Measurements from ENCODE around the gene MTMR3. TPM values are rescaled to one million over a fixed set of nuclear protein-coding genes. Genes with fewer than 3 reads are reported as not detected.
"Not testable (repeated sequence)": the region's sequence is repeated elsewhere in the genome, so short reads cannot be mapped to it uniquely, and the experiment has no call there.

The MTMR3 gene
- total RNA-seq, result 10 to 100 TPM; 37.8 to 40.7 TPM

DNA sequence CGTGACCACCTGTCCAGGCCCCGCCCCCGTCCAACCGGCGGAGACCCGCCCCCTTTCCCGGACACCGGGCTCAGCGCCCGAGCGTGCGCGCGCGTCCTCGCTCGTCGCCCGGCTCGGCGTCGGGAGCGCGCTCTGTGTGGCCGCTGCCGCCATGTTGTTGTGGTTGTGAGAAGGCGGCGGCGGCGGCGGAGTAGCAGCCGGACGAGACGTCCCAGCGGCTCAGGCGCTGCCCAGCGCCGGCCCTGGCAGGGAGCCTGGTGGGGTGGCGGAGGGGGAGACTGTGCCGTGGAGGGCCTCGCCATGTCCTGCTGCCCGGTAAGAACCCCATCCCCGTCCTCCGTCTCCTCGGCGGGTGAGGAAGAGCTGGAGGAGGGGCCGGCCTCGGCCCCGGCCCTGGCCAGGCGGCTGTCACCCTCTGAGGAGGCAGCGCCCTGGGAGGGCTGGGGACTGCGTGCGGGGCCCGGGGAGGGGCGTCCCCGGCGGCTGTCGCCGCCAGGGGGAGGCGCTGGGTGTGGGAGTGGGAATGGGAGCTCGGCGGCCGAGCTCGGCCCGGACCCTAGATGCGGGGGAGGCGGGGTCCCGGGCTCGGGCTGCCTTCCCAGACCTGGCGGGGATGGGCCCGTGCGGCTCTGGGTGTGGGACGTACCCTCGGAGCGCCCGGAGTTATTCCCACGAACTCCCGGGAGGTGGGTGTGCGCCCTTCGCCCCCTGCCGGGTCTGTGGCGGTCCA is at the start of gene MTMR3:
MTMR3 (plus strand) TSS at position 130 of the 730 bp plus-strand sequence. CDS start 87,886 bp downstream, outside the sequence.
- Mint-ChIP-seq H3K27ac (peak within 1 kb of the TSS; percentile 91), H3K9me3 (no peaks in the 10 kb centered on the region), H3K4me3 (peak within 1 kb of the TSS; percentile 91 to 92), H3K36me3 (ENCODE audit: insufficient read depth in 2 of 2) (peaks cover 0 to 2% of the 10 kb centered on the region in 2 donors), H3K4me1 (ENCODE audit: low read depth) (no peaks in the 10 kb centered on the region), H3K27me3 (ENCODE audit: low read depth) (no peaks in the 10 kb centered on the region)
- peak; percentile 95 to 99 for DNase-seq
- peak; percentile 90 for ATAC-seq (replicated peaks in 1 of 2)

DNA sequence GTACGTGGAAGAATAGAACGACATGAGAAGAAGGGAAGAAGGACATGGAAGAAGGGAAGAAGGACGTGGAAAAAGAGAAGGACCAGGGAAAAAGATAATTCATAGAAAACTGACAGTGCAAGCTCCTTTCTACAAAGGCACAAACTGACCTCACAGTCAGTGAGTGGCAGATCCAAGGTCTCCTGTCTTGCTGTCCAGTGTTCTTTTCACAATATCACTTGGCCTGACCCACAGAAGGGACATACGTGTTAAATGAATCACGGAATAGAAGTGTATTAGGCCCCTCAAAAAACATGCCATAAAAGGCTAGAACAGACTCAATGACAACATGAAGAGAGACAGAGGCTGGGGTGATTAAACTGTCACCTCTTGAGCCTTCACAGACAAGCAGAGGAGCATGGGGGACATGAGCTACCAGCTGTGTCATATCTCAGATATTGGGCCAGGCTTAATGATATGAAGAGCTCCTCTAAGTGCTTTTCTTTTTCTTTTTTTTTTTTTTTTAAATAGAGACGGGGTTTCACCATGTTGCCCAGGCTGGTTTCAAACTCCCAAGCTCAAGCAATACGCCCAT is 49.5 kb upstream of the MTMR3 start:
- H3K9me3 Mint-ChIP-seq, result no peaks in the 10 kb centered on the region
- H3K27ac Mint-ChIP-seq, result no peak overlapping the region

GRCh38 chr22:29834046-29834445 is 48.9 kb upstream of the MTMR3 start:
- peaks cover 34% of the 10 kb centered on the region for H3K4me1 Mint-ChIP-seq (ENCODE audit: low read depth)
- DNase-seq (no peak), ATAC-seq (replicated peaks in 1 of 2) (no peak)
- H3K36me3 Mint-ChIP-seq (ENCODE audit: insufficient read depth in 2 of 2), result peaks cover 0 to 2% of the 10 kb centered on the region in 2 donors
- no peaks in the 10 kb centered on the region for H3K27me3 Mint-ChIP-seq (ENCODE audit: low read depth)
- no peak overlapping the region for H3K4me3 Mint-ChIP-seq
- H3K9me3 Mint-ChIP-seq, result peaks cover 0 to under 1% of the 10 kb centered on the region in 2 donors
- no peak overlapping the region for H3K27ac Mint-ChIP-seq

More for the DNA sequence above, 49.5 kb upstream of the MTMR3 start:
- H3K4me3 Mint-ChIP-seq, result no peak overlapping the region
- peaks cover 29% of the 10 kb centered on the region for H3K4me1 Mint-ChIP-seq (ENCODE audit: low read depth)
- ATAC-seq (replicated peaks in 1 of 2), result no peak
- no peaks in the 10 kb centered on the region for H3K27me3 Mint-ChIP-seq (ENCODE audit: low read depth)
- H3K36me3 Mint-ChIP-seq (ENCODE audit: insufficient read depth in 2 of 2), result peaks cover 0 to 2% of the 10 kb centered on the region in 2 donors
- DNase-seq, result no peak

DNA sequence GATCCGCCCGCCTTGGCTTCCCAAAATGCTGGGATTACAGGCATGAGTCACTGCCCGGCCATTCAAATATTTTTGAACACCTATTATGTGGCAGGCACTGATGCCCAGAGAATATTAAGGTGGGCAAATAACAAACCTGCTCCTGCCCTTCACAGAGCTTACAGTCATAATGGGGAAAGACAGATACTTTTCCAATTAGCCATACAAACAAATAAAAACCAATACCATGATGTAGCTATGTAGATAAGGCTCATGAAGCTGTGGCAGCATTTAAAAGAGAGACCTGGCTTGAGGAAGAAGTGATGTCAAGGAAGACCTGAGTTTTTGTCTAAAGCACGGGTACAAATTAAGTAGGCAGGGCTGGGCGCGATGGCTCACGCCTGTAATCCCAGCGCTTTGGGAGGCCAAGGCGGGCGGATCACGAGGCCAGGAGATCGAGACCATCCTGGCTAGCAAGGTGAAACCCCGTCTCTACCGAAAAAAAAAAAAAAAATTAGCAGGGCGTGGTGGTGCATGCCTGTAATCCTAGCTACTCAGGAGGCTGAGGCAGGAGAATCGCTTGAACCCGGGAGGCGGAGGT is 46.1 kb upstream of the MTMR3 start:
- peak overlapping the region; percentile 32 for H3K27ac Mint-ChIP-seq
- not testable (repeated sequence) for H3K36me3 Mint-ChIP-seq (ENCODE audit: insufficient read depth in 2 of 2); H3K27me3 Mint-ChIP-seq (ENCODE audit: low read depth); DNase-seq; H3K9me3 Mint-ChIP-seq; ATAC-seq (replicated peaks in 1 of 2)
- H3K4me3 Mint-ChIP-seq, result peak overlapping the region; percentile 88 to 96
- H3K4me1 Mint-ChIP-seq (ENCODE audit: low read depth), result peaks cover 35% of the 10 kb centered on the region

- peak within 1 kb of the TSS; percentile 88 to 96 for H3K4me3 Mint-ChIP-seq
- H3K4me1 Mint-ChIP-seq (ENCODE audit: low read depth), result peaks cover 45% of the 10 kb centered on the region
- H3K9me3 Mint-ChIP-seq, result peaks cover 0 to 2% of the 10 kb centered on the region in 2 donors
- peaks cover 0 to 4% of the 10 kb centered on the region in 2 donors for H3K36me3 Mint-ChIP-seq (ENCODE audit: insufficient read depth in 2 of 2)
- H3K27ac Mint-ChIP-seq, result peak within 1 kb of the TSS; percentile 96
- ATAC-seq (replicated peaks in 1 of 2) (peak; percentile 97 to 98), DNase-seq (peak; percentile 99 to 100)
- no peaks in the 10 kb centered on the region for H3K27me3 Mint-ChIP-seq (ENCODE audit: low read depth)
Observed at GRCh38 chr22:29837741-29838598, 45.0 kb upstream of the MTMR3 start, which contains the start of gene ASCC2. ASCC2 (minus strand) TSS chr22:29838274; CDS start chr22:29832325, 5,949 bp downstream.

DNA sequence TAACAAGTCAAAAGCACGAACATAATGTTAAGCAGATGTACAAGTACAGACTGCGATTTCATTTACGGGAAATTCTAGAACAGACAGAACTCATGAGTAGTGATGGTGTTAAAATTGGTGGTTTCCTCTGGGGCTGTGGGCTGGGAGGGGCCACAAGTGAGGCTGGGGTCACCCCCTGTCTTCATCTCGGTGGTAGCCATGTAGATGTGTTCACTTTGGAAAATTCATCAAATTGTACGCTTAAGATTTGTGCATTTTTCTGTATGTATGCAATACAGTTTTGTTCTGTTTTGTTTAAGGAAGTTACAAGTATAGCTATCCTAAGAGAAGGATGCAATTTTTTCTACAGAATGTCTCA is 44.4 kb upstream of the MTMR3 start:
- ATAC-seq (replicated peaks in 1 of 2) (peak; percentile 25 to 27), DNase-seq (no peak)
- Mint-ChIP-seq H3K27ac (peak overlapping the region; percentile 96), H3K4me3 (peak overlapping the region; percentile 88 to 96), H3K36me3 (ENCODE audit: insufficient read depth in 2 of 2) (peaks cover 0 to 4% of the 10 kb centered on the region in 2 donors), H3K27me3 (ENCODE audit: low read depth) (no peaks in the 10 kb centered on the region), H3K9me3 (peaks cover 0 to 2% of the 10 kb centered on the region in 2 donors), H3K4me1 (ENCODE audit: low read depth) (peaks cover 46% of the 10 kb centered on the region)

DNA sequence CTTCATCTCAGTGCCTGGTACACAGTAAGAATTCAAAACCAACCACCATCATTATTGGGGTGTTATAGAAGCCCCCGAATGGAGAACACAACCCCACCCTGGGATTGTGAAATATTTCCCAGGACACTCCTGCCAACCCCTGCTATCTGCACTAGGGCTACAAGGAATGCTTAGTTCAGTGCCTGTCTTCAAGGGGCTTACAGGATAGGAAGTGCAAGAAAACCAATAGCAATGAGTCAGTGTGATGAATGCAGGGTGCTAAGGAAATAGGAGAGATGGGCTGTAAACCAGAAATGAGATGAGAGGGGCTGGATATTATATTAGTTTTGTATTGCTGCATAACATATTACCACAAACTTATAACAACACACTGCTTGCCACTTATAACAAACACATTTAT is 43.9 kb upstream of the MTMR3 start:
- peaks cover 0 to 2% of the 10 kb centered on the region in 2 donors for H3K9me3 Mint-ChIP-seq

DNA sequence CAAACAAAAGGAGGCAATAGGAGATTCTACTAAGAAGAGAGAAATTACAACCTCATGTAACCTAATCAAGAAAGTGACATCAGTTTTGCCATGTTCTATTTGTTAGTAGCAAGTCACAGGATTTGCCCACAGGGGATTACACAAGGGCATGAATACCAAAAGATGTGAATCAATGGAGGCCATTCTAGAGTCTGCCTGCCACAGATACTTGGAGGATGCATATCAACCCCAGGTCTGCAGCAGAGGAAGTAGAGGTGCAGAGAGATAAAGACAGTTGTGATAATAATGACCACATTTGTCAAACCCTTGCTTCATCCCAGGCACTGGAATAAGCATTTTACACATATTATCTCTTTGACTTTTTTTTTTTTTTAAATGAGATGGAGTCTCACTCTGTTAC is 42.5 kb upstream of the MTMR3 start:
- no peak overlapping the region for H3K27ac Mint-ChIP-seq
- DNase-seq, result no peak
- no peak for ATAC-seq (replicated peaks in 1 of 2)
- no peak overlapping the region for H3K4me3 Mint-ChIP-seq
- H3K36me3 Mint-ChIP-seq (ENCODE audit: insufficient read depth in 2 of 2), result peaks cover 0 to 4% of the 10 kb centered on the region in 2 donors
- peaks cover 43% of the 10 kb centered on the region for H3K4me1 Mint-ChIP-seq (ENCODE audit: low read depth)
- peaks cover under 1 to 2% of the 10 kb centered on the region in 2 donors for H3K9me3 Mint-ChIP-seq
- H3K27me3 Mint-ChIP-seq (ENCODE audit: low read depth), result no peaks in the 10 kb centered on the region

More for the DNA sequence above, 43.9 kb upstream of the MTMR3 start:
- H3K27ac Mint-ChIP-seq, result peak overlapping the region; percentile 96
- no peak for ATAC-seq (replicated peaks in 1 of 2)
- no peak for DNase-seq
- peaks cover 0 to 4% of the 10 kb centered on the region in 2 donors for H3K36me3 Mint-ChIP-seq (ENCODE audit: insufficient read depth in 2 of 2)
- H3K4me3 Mint-ChIP-seq, result peak overlapping the region; percentile 88 to 96
- peaks cover 46% of the 10 kb centered on the region for H3K4me1 Mint-ChIP-seq (ENCODE audit: low read depth)
- H3K27me3 Mint-ChIP-seq (ENCODE audit: low read depth), result no peaks in the 10 kb centered on the region

GRCh38 chr22:29842172-29842571 is 40.8 kb upstream of the MTMR3 start:
- H3K27me3 Mint-ChIP-seq (ENCODE audit: low read depth), result no peaks in the 10 kb centered on the region
- H3K4me3 Mint-ChIP-seq, result no peak overlapping the region
- H3K27ac Mint-ChIP-seq, result no peak overlapping the region
- peaks cover 26% of the 10 kb centered on the region for H3K4me1 Mint-ChIP-seq (ENCODE audit: low read depth)
- DNase-seq, result no peak
- ATAC-seq (replicated peaks in 1 of 2), result no peak
- peaks cover 3 to 7% of the 10 kb centered on the region in 2 donors for H3K9me3 Mint-ChIP-seq
- peaks cover 4 to 7% of the 10 kb centered on the region in 2 donors for H3K36me3 Mint-ChIP-seq (ENCODE audit: insufficient read depth in 2 of 2)

GRCh38 chr22:29842740-29843139 is 40.2 kb upstream of the MTMR3 start:
- ATAC-seq (replicated peaks in 1 of 2) (no peak), DNase-seq (peak in 1 of 2 donors; percentile 19)
- Mint-ChIP-seq H3K36me3 (ENCODE audit: insufficient read depth in 2 of 2) (peaks cover 4 to 5% of the 10 kb centered on the region in 2 donors), H3K9me3 (peaks cover 3 to 7% of the 10 kb centered on the region in 2 donors), H3K27ac (no peak overlapping the region), H3K4me1 (ENCODE audit: low read depth) (peaks cover 21% of the 10 kb centered on the region), H3K27me3 (ENCODE audit: low read depth) (no peaks in the 10 kb centered on the region), H3K4me3 (no peak overlapping the region)

GRCh38 chr22:29846290-29846689 is 36.7 kb upstream of the MTMR3 start:
- peaks cover 12% of the 10 kb centered on the region for H3K4me1 Mint-ChIP-seq (ENCODE audit: low read depth)
- no peaks in the 10 kb centered on the region for H3K27me3 Mint-ChIP-seq (ENCODE audit: low read depth)
- no peak for ATAC-seq (replicated peaks in 1 of 2)
- H3K36me3 Mint-ChIP-seq (ENCODE audit: insufficient read depth in 2 of 2), result peaks cover 3 to 4% of the 10 kb centered on the region in 2 donors
- no peak overlapping the region for H3K27ac Mint-ChIP-seq
- DNase-seq, result no peak
- peaks cover 3 to 4% of the 10 kb centered on the region in 2 donors for H3K9me3 Mint-ChIP-seq
- no peak overlapping the region for H3K4me3 Mint-ChIP-seq

DNA sequence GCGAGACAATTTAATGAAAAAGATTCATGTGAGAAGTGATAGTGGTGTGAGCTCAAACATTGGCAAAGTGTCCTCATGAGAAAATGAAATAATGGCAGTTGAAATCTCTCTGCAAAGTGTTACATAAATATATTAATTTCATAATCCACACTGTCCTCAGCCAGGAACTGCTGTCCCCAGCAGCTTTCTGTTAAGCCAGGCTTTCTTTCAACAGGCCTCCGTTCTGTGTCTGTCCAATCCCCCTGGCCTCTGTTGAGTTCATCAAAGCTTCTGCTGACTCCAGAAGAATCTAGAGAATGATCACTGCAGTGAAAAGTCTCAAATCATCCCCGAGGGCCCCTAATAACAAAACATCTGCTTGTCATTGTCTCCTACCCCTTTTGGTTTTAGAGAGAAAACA is 34.9 kb upstream of the MTMR3 start:
- H3K27me3 Mint-ChIP-seq (ENCODE audit: low read depth), result no peaks in the 10 kb centered on the region
- DNase-seq (no peak), ATAC-seq (replicated peaks in 1 of 2) (no peak)
- H3K36me3 Mint-ChIP-seq (ENCODE audit: insufficient read depth in 2 of 2), result peaks cover 3 to 4% of the 10 kb centered on the region in 2 donors
- no peaks in the 10 kb centered on the region for H3K4me1 Mint-ChIP-seq (ENCODE audit: low read depth)
- no peak overlapping the region for H3K27ac Mint-ChIP-seq
- H3K4me3 Mint-ChIP-seq, result no peak overlapping the region
- H3K9me3 Mint-ChIP-seq, result peaks cover 3 to 4% of the 10 kb centered on the region in 2 donors
